Hypothalamus (tissue), 51 donors: ENCODE measurements around the gene LY9.
A peak's percentile ranks its signal among the peaks of the same experiment; 100 is the strongest.
"Not testable (repeated sequence)": the region's sequence is repeated elsewhere in the genome, so short reads cannot be mapped to it uniquely, and the experiment has no call there.

ENCODE experiments used
- DNase-seq, 51 donors: peaks; one replicate each; lab custom pipeline; 2025; lab: John Stamatoyannopoulos, UW

Gene LY9

GRCh38 chr1:160773093-160773492 lies 22.9 kb upstream of the LY9 start:
- no peak for DNase-seq

- DNase-seq, result no peak
Measured at GRCh38 chr1:160774886-160775719, 20.9 kb upstream of the LY9 start.

GRCh38 chr1:160776178-160776577 lies 19.8 kb upstream of the LY9 start:
- DNase-seq, result no peak

GRCh38 chr1:160777486-160778089 lies 18.4 kb upstream of the LY9 start:
- DNase-seq, result no peak

GRCh38 chr1:160778976-160779375 lies 17.0 kb upstream of the LY9 start:
- DNase-seq, result no peak

GRCh38 chr1:160779626-160780397 lies 16.2 kb upstream of the LY9 start:
- peak in 1 of 51 donors; percentile 0 for DNase-seq

GRCh38 chr1:160780398-160780755 lies 15.6 kb upstream of the LY9 start:
- no peak for DNase-seq

GRCh38 chr1:160781186-160781766 lies 14.7 kb upstream of the LY9 start:
- no peak for DNase-seq

GRCh38 chr1:160781914-160782689 lies 13.9 kb upstream of the LY9 start:
- no peak for DNase-seq

- not testable (repeated sequence) for DNase-seq
Measured at GRCh38 chr1:160782988-160783765, 12.8 kb upstream of the LY9 start.

GRCh38 chr1:160789051-160789701 lies 6.8 kb upstream of the LY9 start:
- no peak for DNase-seq

- DNase-seq, result no peak
Measured at GRCh38 chr1:160789702-160790611, 6.0 kb upstream of the LY9 start.

GRCh38 chr1:160794376-160794775 lies 1.6 kb upstream of the LY9 start:
- DNase-seq, result no peak

- DNase-seq, result no peak
Measured at GRCh38 chr1:160797271-160797709, 1.3 kb downstream of the LY9 start.

GRCh38 chr1:160797861-160798273 lies 1.9 kb downstream of the LY9 start:
- DNase-seq, result no peak

GRCh38 chr1:160798439-160798838 lies 2.5 kb downstream of the LY9 start:
- DNase-seq, result no peak

- DNase-seq, result no peak
Measured at GRCh38 chr1:160799641-160800040, 3.7 kb downstream of the LY9 start.

GRCh38 chr1:160800142-160800541 lies 4.2 kb downstream of the LY9 start:
- DNase-seq, result no peak
